DND-41 (cell line): Measurements from ENCODE around the gene PPP3CA.

ENCODE experiments used
- CTCF ChIP-seq: IDR thresholded peaks from 2 replicates; pipeline ENCODE4 v1.5.1; 2012; ENCODE audit warnings: borderline replicate concordance, low read length, moderate library complexity, mild to moderate bottlenecking; ENCODE audit not compliant: poor library complexity, severe bottlenecking; ENCODE audit errors: extremely low read depth
- EZH2 ChIP-seq: IDR thresholded peaks from 3 replicates; pipeline ENCODE4 v1.6.1; 2012; ENCODE audit warnings: borderline replicate concordance, low read depth, mild to moderate bottlenecking, moderate library complexity, low read length, inconsistent platforms; ENCODE audit not compliant: severe bottlenecking

DNA sequence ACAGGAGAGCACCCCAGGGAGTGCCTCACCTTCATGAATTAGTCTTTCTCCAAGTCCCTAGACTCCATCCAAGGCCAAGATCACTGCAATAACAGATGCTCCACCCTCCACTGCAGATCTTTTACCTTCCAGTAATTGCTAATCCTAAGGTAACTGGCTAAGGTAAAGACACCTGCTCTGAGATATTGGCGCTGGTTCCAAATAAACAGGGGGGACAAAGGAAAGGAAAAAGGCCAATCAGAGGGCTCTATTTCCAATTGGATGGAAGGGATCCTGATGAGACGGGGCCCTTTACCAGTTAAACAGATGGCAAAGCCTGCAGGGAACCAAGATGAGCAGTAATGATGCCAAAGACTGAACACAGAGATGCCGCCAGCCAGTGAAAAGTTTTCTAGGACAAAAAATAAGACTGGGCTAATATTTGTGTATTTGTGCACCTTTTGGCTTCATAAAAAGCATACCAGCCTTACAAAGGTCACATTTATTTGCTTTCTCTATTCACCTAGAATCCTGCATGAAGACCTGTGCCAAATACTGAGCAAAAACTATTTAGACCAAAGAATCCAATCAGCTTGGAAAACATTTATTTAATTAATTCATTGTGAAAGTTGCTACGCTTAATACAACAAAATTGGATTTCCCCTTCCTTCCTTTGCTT, 148.5 kb downstream of the PPP3CA start:
- TF ChIP-seq CTCF = no peak
- TF ChIP-seq EZH2 = no peak
